ENCODE data around the gene THEM4. TPM values are rescaled to one million over a fixed set of nuclear protein-coding genes. Genes with fewer than 3 reads are reported as not detected.

The THEM4 gene
- total RNA-seq, 1 donor = 9.8 TPM

GRCh38 chr1:151864411-151864810 lies 44.9 kb downstream of the THEM4 start:
- H2AFZ ChIP-seq (ENCODE audit: low read length) = no peak overlapping the region
- H4K20me1 ChIP-seq (ENCODE audit: insufficient read depth, low read length) = no peaks in the 10 kb centered on the region
- H3K4me1 ChIP-seq (ENCODE audit: insufficient read depth, low read length) = peaks cover 9% of the 10 kb centered on the region
- TF ChIP-seq, protein P1, sequence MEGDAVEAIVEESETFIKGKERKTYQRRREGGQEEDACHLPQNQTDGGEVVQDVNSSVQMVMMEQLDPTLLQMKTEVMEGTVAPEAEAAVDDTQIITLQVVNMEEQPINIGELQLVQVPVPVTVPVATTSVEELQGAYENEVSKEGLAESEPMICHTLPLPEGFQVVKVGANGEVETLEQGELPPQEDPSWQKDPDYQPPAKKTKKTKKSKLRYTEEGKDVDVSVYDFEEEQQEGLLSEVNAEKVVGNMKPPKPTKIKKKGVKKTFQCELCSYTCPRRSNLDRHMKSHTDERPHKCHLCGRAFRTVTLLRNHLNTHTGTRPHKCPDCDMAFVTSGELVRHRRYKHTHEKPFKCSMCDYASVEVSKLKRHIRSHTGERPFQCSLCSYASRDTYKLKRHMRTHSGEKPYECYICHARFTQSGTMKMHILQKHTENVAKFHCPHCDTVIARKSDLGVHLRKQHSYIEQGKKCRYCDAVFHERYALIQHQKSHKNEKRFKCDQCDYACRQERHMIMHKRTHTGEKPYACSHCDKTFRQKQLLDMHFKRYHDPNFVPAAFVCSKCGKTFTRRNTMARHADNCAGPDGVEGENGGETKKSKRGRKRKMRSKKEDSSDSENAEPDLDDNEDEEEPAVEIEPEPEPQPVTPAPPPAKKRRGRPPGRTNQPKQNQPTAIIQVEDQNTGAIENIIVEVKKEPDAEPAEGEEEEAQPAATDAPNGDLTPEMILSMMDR (IDR thresholded peaks at IDR 0.05; ENCODE audit: extremely low read depth, low read depth, low read length) = no peak
- no peak overlapping the region for H3K4me3 ChIP-seq (ENCODE audit: insufficient read depth, low read length)
- H3K27ac ChIP-seq (ENCODE audit: low read depth, low read length) = no peak overlapping the region
- no peaks in the 10 kb centered on the region for H3K79me2 ChIP-seq (ENCODE audit: insufficient read depth, low read length)
- peak; percentile 37 for DNase-seq (ENCODE audit: insufficient read length, low spot score, missing footprints)
- no peaks in the 10 kb centered on the region for H3K9me3 ChIP-seq (ENCODE audit: low read depth, low read length)
- no peaks in the 10 kb centered on the region for H3K36me3 ChIP-seq (ENCODE audit: insufficient read depth, low read length)
- no peak overlapping the region for H3K4me2 ChIP-seq (ENCODE audit: insufficient read depth, low read length)
- peaks cover 5% of the 10 kb centered on the region for H3K27me3 ChIP-seq (ENCODE audit: insufficient read depth, low read length)

DNA sequence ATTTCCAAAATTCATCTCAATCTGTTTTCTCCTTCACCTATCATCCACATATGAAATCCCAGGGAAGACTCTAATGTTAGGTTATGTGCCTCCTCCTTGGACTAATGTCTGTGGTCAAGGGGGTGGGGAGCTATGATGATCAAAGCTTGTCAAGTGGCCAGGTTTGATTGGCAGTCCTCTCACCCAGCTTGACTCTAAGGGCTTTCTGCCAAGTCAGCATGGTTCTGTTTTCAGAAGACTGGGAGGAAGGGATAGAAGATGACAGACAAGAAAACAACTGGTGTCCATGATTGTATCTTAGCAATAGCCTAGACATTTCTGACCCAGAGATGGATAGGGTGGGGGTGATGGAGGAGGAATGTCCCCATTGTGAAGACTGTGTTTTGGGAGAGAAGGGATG lies 46.7 kb downstream of the THEM4 start:
- H3K4me1 ChIP-seq (ENCODE audit: insufficient read depth, low read length) = no peaks in the 10 kb centered on the region
- peak; percentile 27 for DNase-seq (ENCODE audit: insufficient read length, low spot score, missing footprints)
- H3K4me3 ChIP-seq (ENCODE audit: insufficient read depth, low read length) = no peak overlapping the region
- peaks cover 5% of the 10 kb centered on the region for H3K27me3 ChIP-seq (ENCODE audit: insufficient read depth, low read length)
- no peaks in the 10 kb centered on the region for H3K79me2 ChIP-seq (ENCODE audit: insufficient read depth, low read length)
- no peaks in the 10 kb centered on the region for H3K9me3 ChIP-seq (ENCODE audit: low read depth, low read length)
- H3K36me3 ChIP-seq (ENCODE audit: insufficient read depth, low read length) = no peaks in the 10 kb centered on the region
- TF ChIP-seq, protein P1 (IDR thresholded peaks at IDR 0.05; ENCODE audit: extremely low read depth, low read depth, low read length) = no peak
- H2AFZ ChIP-seq (ENCODE audit: low read length) = no peak overlapping the region
- no peaks in the 10 kb centered on the region for H4K20me1 ChIP-seq (ENCODE audit: insufficient read depth, low read length)
- no peak overlapping the region for H3K27ac ChIP-seq (ENCODE audit: low read depth, low read length)
- no peak overlapping the region for H3K4me2 ChIP-seq (ENCODE audit: insufficient read depth, low read length)

DNA sequence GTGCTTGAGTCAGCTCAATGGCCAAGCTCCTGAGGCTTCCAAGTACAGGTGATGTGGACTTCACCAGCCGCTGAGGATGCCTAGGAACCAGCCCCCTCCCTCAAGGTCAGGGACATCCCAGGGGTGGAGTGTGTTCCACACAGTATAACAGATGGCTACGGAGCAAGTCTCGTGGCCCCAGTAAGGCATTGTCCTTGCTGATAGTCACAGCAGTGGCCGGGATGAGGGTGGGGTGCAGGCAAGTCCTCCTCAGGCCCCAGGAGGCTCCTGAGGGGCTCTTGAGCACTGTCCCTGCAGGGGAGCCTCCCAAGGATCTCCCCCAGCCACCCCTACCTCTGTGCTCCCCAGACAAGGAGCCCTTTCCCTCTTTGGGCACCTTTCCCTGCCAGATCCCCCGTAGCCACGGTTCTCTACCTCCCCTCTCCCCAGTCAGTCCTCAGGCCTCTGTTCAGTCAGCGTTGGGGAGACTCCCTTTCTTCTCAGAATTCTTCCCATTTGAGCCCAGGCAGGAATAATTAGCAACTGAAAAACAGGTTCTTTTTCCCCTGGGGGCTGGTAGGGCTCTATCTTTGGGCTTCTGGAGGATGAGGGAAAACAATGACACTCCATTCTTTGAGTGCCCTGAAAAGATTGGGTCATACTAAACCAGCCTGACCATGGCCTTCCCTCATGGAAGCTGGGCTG lies 48.7 kb downstream of the THEM4 start:
- no peak overlapping the region for H3K4me3 ChIP-seq (ENCODE audit: insufficient read depth, low read length)
- no peaks in the 10 kb centered on the region for H3K36me3 ChIP-seq (ENCODE audit: insufficient read depth, low read length)
- no peaks in the 10 kb centered on the region for H4K20me1 ChIP-seq (ENCODE audit: insufficient read depth, low read length)
- H3K27me3 ChIP-seq (ENCODE audit: insufficient read depth, low read length) = peaks cover 5% of the 10 kb centered on the region
- TF ChIP-seq, protein P1 (IDR thresholded peaks at IDR 0.05; ENCODE audit: extremely low read depth, low read depth, low read length) = no peak
- no peak overlapping the region for H3K4me2 ChIP-seq (ENCODE audit: insufficient read depth, low read length)
- H3K79me2 ChIP-seq (ENCODE audit: insufficient read depth, low read length) = no peaks in the 10 kb centered on the region
- no peak overlapping the region for H2AFZ ChIP-seq (ENCODE audit: low read length)
- no peaks in the 10 kb centered on the region for H3K9me3 ChIP-seq (ENCODE audit: low read depth, low read length)
- no peak overlapping the region for H3K27ac ChIP-seq (ENCODE audit: low read depth, low read length)
- no peaks in the 10 kb centered on the region for H3K4me1 ChIP-seq (ENCODE audit: insufficient read depth, low read length)
- no peak for DNase-seq (ENCODE audit: insufficient read length, low spot score, missing footprints)

GRCh38 chr1:151859891-151860293 lies 49.4 kb downstream of the THEM4 start:
- H3K27me3 ChIP-seq (ENCODE audit: insufficient read depth, low read length) = no peaks in the 10 kb centered on the region
- peak; percentile 41 for DNase-seq (ENCODE audit: insufficient read length, low spot score, missing footprints)

More at GRCh38 chr1:151859891-151860293, 49.4 kb downstream of the THEM4 start:
- TF ChIP-seq, protein P1 (IDR thresholded peaks at IDR 0.05; ENCODE audit: extremely low read depth, low read depth, low read length) = no peak
- Histone ChIP-seq H3K4me3 (ENCODE audit: insufficient read depth, low read length) (no peak overlapping the region), H3K79me2 (ENCODE audit: insufficient read depth, low read length) (no peaks in the 10 kb centered on the region), H2AFZ (ENCODE audit: low read length) (no peak overlapping the region), H3K27ac (ENCODE audit: low read depth, low read length) (no peak overlapping the region), H3K36me3 (ENCODE audit: insufficient read depth, low read length) (no peaks in the 10 kb centered on the region), H3K9me3 (ENCODE audit: low read depth, low read length) (no peaks in the 10 kb centered on the region), H3K4me1 (ENCODE audit: insufficient read depth, low read length) (no peaks in the 10 kb centered on the region), H3K4me2 (ENCODE audit: insufficient read depth, low read length) (no peak overlapping the region), H4K20me1 (ENCODE audit: insufficient read depth, low read length) (no peaks in the 10 kb centered on the region)

All from osteoblast (primary cell).